ENCODE data around the gene CALML6.

DNA sequence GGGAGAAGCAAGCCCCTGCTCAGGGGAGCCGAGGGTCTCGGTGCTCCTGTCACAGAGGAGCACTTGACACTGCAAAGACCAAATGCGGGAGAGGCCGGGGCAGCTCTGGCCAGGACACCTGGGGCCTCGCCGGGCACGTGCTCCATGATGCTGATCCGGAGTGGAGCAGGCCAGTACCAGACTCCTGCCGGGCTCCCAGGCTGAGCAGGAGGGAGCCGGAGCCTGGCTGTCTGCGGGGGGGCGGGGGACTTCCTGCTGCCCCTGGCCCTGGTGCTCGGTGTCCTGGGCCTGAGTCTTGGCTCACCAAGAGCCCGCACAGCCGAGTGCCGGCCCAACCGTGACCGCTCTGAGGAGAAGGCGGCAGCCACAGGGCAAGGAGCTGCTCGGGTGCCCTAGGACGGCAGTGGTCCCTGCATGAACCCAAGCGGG is 42.5 kb downstream of the CALML6 start:
- TF ChIP-seq POLR2A (IDR thresholded peaks at IDR 0.05) (no peak), EP300 (IDR thresholded peaks at IDR 0.05) (no peak)
- TF ChIP-seq, protein P1, sequence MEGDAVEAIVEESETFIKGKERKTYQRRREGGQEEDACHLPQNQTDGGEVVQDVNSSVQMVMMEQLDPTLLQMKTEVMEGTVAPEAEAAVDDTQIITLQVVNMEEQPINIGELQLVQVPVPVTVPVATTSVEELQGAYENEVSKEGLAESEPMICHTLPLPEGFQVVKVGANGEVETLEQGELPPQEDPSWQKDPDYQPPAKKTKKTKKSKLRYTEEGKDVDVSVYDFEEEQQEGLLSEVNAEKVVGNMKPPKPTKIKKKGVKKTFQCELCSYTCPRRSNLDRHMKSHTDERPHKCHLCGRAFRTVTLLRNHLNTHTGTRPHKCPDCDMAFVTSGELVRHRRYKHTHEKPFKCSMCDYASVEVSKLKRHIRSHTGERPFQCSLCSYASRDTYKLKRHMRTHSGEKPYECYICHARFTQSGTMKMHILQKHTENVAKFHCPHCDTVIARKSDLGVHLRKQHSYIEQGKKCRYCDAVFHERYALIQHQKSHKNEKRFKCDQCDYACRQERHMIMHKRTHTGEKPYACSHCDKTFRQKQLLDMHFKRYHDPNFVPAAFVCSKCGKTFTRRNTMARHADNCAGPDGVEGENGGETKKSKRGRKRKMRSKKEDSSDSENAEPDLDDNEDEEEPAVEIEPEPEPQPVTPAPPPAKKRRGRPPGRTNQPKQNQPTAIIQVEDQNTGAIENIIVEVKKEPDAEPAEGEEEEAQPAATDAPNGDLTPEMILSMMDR (IDR thresholded peaks at IDR 0.05): no peak

Measured in tibial nerve (tissue), 4 donors.